ENCODE results near the gene SYT7. TPM values are rescaled to one million over a fixed set of nuclear protein-coding genes. Genes with fewer than 3 reads are reported as not detected.
A peak's percentile ranks its signal among the peaks of the same experiment; 100 is the strongest.

Gene SYT7
- total and polyA plus RNA-seq, 2 donors (not counting 1 experiment from before 2014, with no cell fraction given): not detected

DNA sequence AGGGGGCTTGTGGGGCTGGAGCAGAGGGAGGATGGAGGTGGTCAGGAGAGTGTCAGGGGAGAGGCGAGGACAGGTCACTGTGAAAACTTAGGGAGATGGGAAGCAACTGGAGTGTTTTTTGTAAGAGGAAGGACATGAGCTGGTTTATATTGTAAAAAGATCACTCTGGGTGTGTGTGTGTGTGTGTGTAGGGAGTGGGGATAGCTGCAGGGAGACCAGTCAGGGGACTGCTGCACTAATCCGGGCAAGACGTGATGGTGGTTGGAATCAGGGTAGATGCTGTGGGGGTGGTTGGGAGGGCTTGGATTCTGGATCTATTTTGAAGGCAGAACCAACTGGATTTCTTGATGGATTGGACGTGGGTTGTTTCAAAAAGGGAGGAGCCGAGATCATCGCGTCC, 11.3 kb upstream of the SYT7 start:
- CTCF ChIA-PET: interaction anchor here (0.6 kb wide), 1 partner anchor 214 kb away, joined by 3 read pairs; no protein-coding TSS in a partner anchor

DNA sequence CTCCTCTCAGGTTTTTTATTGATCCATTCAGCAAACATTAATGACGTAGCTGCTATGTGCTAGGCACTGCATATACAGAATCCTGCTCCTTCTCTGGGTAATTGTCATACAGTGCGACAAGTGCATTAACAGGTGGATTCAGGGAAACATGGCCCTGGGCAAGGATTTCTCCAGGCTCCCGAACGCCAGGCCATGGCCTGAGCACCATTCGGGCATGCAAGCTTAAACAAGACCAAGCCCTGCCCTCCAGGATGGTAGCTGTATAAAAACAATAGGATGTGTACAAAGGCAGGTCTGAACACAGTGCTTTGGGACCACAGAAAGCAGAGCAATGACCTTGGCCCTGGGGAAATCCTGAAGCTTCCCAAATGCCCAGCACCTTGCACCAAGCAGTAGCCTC, 9.1 kb upstream of the SYT7 start:
- H3K9me3 Mint-ChIP-seq (ENCODE audit: insufficient read depth): no peaks in the 10 kb centered on the region
- Histone ChIP-seq H3K27ac (ENCODE audit: low read length in 2 of 2) (no peak overlapping the region), H3K4me3 (ENCODE audit: control extremely low read depth in 1 of 5, extremely low read depth in 1 of 5, insufficient read depth in 1 of 5, low read depth in 2 of 5, low read length in 4 of 5) (no peak overlapping the region), H3K9ac (ENCODE audit: low read length) (no peak overlapping the region), H2AFZ (ENCODE audit: insufficient read depth, low read depth, low read length, poor library complexity, severe bottlenecking) (no peak overlapping the region), H3K4me1 (ENCODE audit: control insufficient read depth in 2 of 2, insufficient read depth in 2 of 2, low read length in 2 of 2) (peaks cover 18% of the 10 kb centered on the region in 2 donors), H4K20me1 (ENCODE audit: control insufficient read depth, insufficient read depth, low read length, poor library complexity, severe bottlenecking) (no peaks in the 10 kb centered on the region), H3K9me3 (ENCODE audit: control extremely low read depth in 1 of 3, control insufficient read depth in 2 of 3, insufficient read depth in 1 of 3, low read length in 2 of 3) (peaks cover 0 to 6% (median 0%) of the 10 kb centered on the region in 3 donors), H3K79me2 (ENCODE audit: control insufficient read depth, insufficient read depth, low read length) (no peaks in the 10 kb centered on the region), H3K4me2 (replicated peaks; ENCODE audit: low read depth, low read length, poor library complexity, severe bottlenecking) (no peak overlapping the region), H3K36me3 (replicated peaks in 1 of 2; ENCODE audit: control extremely low read depth in 1 of 2, control insufficient read depth in 1 of 2, extremely low read depth in 1 of 2, insufficient read depth in 2 of 2, low read length in 1 of 2) (no peaks in the 10 kb centered on the region), H3K27me3 (replicated peaks in 1 of 4; ENCODE audit: control extremely low read depth in 1 of 4, control insufficient read depth in 3 of 4, insufficient read depth in 4 of 4, low read length in 3 of 4) (peaks cover 0 to 50% (median 18%) of the 10 kb centered on the region in 4 experiments)
- ATAC-seq (ENCODE audit: low read depth) (no peak), DNase-seq (no peak)
- ChIA-PET POLR2A (no interaction called here), CTCF (no interaction called here)
- intact Hi-C loops (cut with micrococcal nuclease): no loop called here
- TF ChIP-seq EZH2 (IDR thresholded peaks at IDR 0.05; ENCODE audit: borderline replicate concordance, insufficient read depth, low read depth, low read length, poor library complexity, severe bottlenecking): no peak
- TF ChIP-seq, protein P1, sequence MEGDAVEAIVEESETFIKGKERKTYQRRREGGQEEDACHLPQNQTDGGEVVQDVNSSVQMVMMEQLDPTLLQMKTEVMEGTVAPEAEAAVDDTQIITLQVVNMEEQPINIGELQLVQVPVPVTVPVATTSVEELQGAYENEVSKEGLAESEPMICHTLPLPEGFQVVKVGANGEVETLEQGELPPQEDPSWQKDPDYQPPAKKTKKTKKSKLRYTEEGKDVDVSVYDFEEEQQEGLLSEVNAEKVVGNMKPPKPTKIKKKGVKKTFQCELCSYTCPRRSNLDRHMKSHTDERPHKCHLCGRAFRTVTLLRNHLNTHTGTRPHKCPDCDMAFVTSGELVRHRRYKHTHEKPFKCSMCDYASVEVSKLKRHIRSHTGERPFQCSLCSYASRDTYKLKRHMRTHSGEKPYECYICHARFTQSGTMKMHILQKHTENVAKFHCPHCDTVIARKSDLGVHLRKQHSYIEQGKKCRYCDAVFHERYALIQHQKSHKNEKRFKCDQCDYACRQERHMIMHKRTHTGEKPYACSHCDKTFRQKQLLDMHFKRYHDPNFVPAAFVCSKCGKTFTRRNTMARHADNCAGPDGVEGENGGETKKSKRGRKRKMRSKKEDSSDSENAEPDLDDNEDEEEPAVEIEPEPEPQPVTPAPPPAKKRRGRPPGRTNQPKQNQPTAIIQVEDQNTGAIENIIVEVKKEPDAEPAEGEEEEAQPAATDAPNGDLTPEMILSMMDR (IDR thresholded peaks at IDR 0.05): no peak
- H3K4me3 Mint-ChIP-seq: peak overlapping the region; percentile 32
- peaks cover 57% of the 10 kb centered on the region for H3K27me3 Mint-ChIP-seq
- WGBS (ENCODE audit: insufficient coverage): 97% methylated on average over 2 of the region's 5 CpGs
- no peak overlapping the region for H3K27ac Mint-ChIP-seq
- peaks cover 19% of the 10 kb centered on the region for H3K4me1 Mint-ChIP-seq

More for the DNA sequence above, 11.3 kb upstream of the SYT7 start:
- Histone ChIP-seq H3K4me3 (ENCODE audit: control extremely low read depth in 1 of 5, extremely low read depth in 1 of 5, insufficient read depth in 1 of 5, low read depth in 2 of 5, low read length in 4 of 5) (no peak overlapping the region), H3K4me1 (ENCODE audit: control insufficient read depth in 2 of 2, insufficient read depth in 2 of 2, low read length in 2 of 2) (peaks cover 17% of the 10 kb centered on the region in 2 donors), H4K20me1 (ENCODE audit: control insufficient read depth, insufficient read depth, low read length, poor library complexity, severe bottlenecking) (no peaks in the 10 kb centered on the region), H3K27me3 (replicated peaks in 1 of 4; ENCODE audit: control extremely low read depth in 1 of 4, control insufficient read depth in 3 of 4, insufficient read depth in 4 of 4, low read length in 3 of 4) (peaks cover 0 to 60% (median 12%) of the 10 kb centered on the region in 4 experiments), H3K36me3 (replicated peaks in 1 of 2; ENCODE audit: control extremely low read depth in 1 of 2, control insufficient read depth in 1 of 2, extremely low read depth in 1 of 2, insufficient read depth in 2 of 2, low read length in 1 of 2) (no peaks in the 10 kb centered on the region), H3K4me2 (replicated peaks; ENCODE audit: low read depth, low read length, poor library complexity, severe bottlenecking) (no peak overlapping the region), H3K79me2 (ENCODE audit: control insufficient read depth, insufficient read depth, low read length) (no peaks in the 10 kb centered on the region), H3K9ac (ENCODE audit: low read length) (no peak overlapping the region), H3K27ac (ENCODE audit: low read length in 2 of 2) (no peak overlapping the region), H2AFZ (ENCODE audit: insufficient read depth, low read depth, low read length, poor library complexity, severe bottlenecking) (no peak overlapping the region), H3K9me3 (ENCODE audit: control extremely low read depth in 1 of 3, control insufficient read depth in 2 of 3, insufficient read depth in 1 of 3, low read length in 2 of 3) (peaks cover 0 to 6% (median 0%) of the 10 kb centered on the region in 3 donors)
- peaks cover 19% of the 10 kb centered on the region for H3K4me1 Mint-ChIP-seq
- no peaks in the 10 kb centered on the region for H3K9me3 Mint-ChIP-seq (ENCODE audit: insufficient read depth)
- WGBS (ENCODE audit: insufficient coverage): 84% methylated on average over 3 of the region's 7 CpGs
- peaks cover 52% of the 10 kb centered on the region for H3K27me3 Mint-ChIP-seq
- no peak overlapping the region for H3K4me3 Mint-ChIP-seq
- POLR2A ChIA-PET: no interaction called here
- no peak for ATAC-seq (ENCODE audit: low read depth)
- intact Hi-C loops (cut with micrococcal nuclease): no loop called here
- TF ChIP-seq, protein P1 (IDR thresholded peaks at IDR 0.05): no peak
- no peak for TF ChIP-seq EZH2 (IDR thresholded peaks at IDR 0.05; ENCODE audit: borderline replicate concordance, insufficient read depth, low read depth, low read length, poor library complexity, severe bottlenecking)
- no peak overlapping the region for H3K27ac Mint-ChIP-seq
- no peak for DNase-seq
